Loucy (cell line): ENCODE data around the gene SYT1.

Experiments used
- CTCF ChIP-seq: fragments of 200-600 bp; sonication (generic); conservative IDR thresholded peaks from 2 replicates; pipeline ENCODE4 v1.5.1; 2014; ENCODE audit warnings: mild to moderate bottlenecking, antibody characterized with exemption, low read length
- EZH2phosphoT487 ChIP-seq: fragments of 200-600 bp; IDR thresholded peaks from 2 replicates; pipeline ENCODE4 v1.6.1; 2018; ENCODE audit warnings: antibody characterized with exemption, mild to moderate bottlenecking, moderate library complexity, borderline replicate concordance

GRCh38 chr12:79046021-79046420 lies 181.4 kb downstream of the SYT1 start:
- no peak for TF ChIP-seq CTCF
- no peak for TF ChIP-seq EZH2phosphoT487
